OCI-LY3 (cell line): ENCODE measurements around the gene BASP1.

Experiments
- CTCF ChIP-seq: fragments of 200-600, 300-600 bp; sonication (generic); IDR thresholded peaks from 2 replicates; pipeline ENCODE4 v1.5.1; 2014; ENCODE audit warnings: antibody characterized with exemption, low read length, low read depth
- EZH2phosphoT487 ChIP-seq: fragments of 200-600 bp; shearing (Covaris generic); IDR thresholded peaks from 2 replicates; pipeline ENCODE4 v1.6.1; 2018; ENCODE audit warnings: antibody characterized with exemption, mixed run types, low read depth

GRCh38 chr5:17316970-17317459, 99.6 kb downstream of the BASP1 start:
- TF ChIP-seq CTCF (no peak), EZH2phosphoT487 (no peak)
